HG03139 (cell line): ENCODE measurements around the gene MGAT1.

Source experiments
- ATAC-seq: cut with Tn5 transposase; IDR thresholded peaks from one replicate; pipeline ENCODE4 v1.9.1; 2021; ENCODE audit not compliant: unreplicated experiment

MGAT1 gene

GRCh38 chr5:180824630-180825476 lies 22.2 kb upstream of the MGAT1 start:
- ATAC-seq = no peak

- ATAC-seq = no peak
Measured at GRCh38 chr5:180823940-180824629, 21.5 kb upstream of the MGAT1 start.

GRCh38 chr5:180823346-180823745 lies 20.7 kb upstream of the MGAT1 start:
- ATAC-seq = no peak

GRCh38 chr5:180821538-180821937 lies 18.9 kb upstream of the MGAT1 start:
- no peak for ATAC-seq

GRCh38 chr5:180820788-180821321 lies 18.2 kb upstream of the MGAT1 start:
- ATAC-seq = peak; percentile 62

- ATAC-seq = no peak
Measured at GRCh38 chr5:180818677-180819341, 16.2 kb upstream of the MGAT1 start.

GRCh38 chr5:180817893-180818674 lies 15.5 kb upstream of the MGAT1 start:
- no peak for ATAC-seq

- no peak for ATAC-seq
Measured at GRCh38 chr5:180816608-180817534, 14.3 kb upstream of the MGAT1 start.

GRCh38 chr5:180815293-180815917 lies 12.8 kb upstream of the MGAT1 start:
- no peak for ATAC-seq

- no peak for ATAC-seq
Measured at GRCh38 chr5:180813420-180813819, 10.8 kb upstream of the MGAT1 start.

GRCh38 chr5:180811623-180812124 lies 9.1 kb upstream of the MGAT1 start:
- no peak for ATAC-seq

- ATAC-seq = no peak
Measured at GRCh38 chr5:180810959-180811622, 8.5 kb upstream of the MGAT1 start.

- ATAC-seq = peak; percentile 61
Measured at GRCh38 chr5:180810210-180810958, 7.8 kb upstream of the MGAT1 start.

GRCh38 chr5:180809403-180810209 lies 7.0 kb upstream of the MGAT1 start:
- ATAC-seq = peak; percentile 49

GRCh38 chr5:180808461-180809000 lies 5.9 kb upstream of the MGAT1 start:
- ATAC-seq = no peak

- ATAC-seq = no peak
Measured at GRCh38 chr5:180807654-180808414, 5.2 kb upstream of the MGAT1 start.
